ENCODE data around the gene VEGFA.

The VEGFA gene

GRCh38 chr6:43808412-43808811 is 38.4 kb downstream of the VEGFA start:
- TF ChIP-seq CTCF (IDR thresholded peaks at IDR 0.05; ENCODE audit: low read depth, low read length), result no peak
- no peak for DNase-seq (ENCODE audit: extremely low read depth, low read depth)

GRCh38 chr6:43809417-43810305 is 39.6 kb downstream of the VEGFA start:
- TF ChIP-seq CTCF (IDR thresholded peaks at IDR 0.05; ENCODE audit: low read depth, low read length), result no peak
- no peak for DNase-seq (ENCODE audit: extremely low read depth, low read depth)

- TF ChIP-seq CTCF (IDR thresholded peaks at IDR 0.05; ENCODE audit: low read depth, low read length), result no peak
- DNase-seq (ENCODE audit: extremely low read depth, low read depth), result no peak
These were observed 41.1 kb downstream of the VEGFA start for GRCh38 chr6:43810965-43811732.

- no peak for DNase-seq (ENCODE audit: extremely low read depth, low read depth)
- no peak for TF ChIP-seq CTCF (IDR thresholded peaks at IDR 0.05; ENCODE audit: low read depth, low read length)
These were observed 41.7 kb downstream of the VEGFA start for GRCh38 chr6:43811733-43812099.

GRCh38 chr6:43812850-43813578 is 43.0 kb downstream of the VEGFA start:
- TF ChIP-seq CTCF (IDR thresholded peaks at IDR 0.05; ENCODE audit: low read depth, low read length), result no peak
- DNase-seq (ENCODE audit: extremely low read depth, low read depth), result no peak

- TF ChIP-seq CTCF (IDR thresholded peaks at IDR 0.05; ENCODE audit: low read depth, low read length), result no peak
- DNase-seq (ENCODE audit: extremely low read depth, low read depth), result no peak
These were observed 44.1 kb downstream of the VEGFA start for GRCh38 chr6:43814111-43814510.

Measured in AG09319 (cell line).